GM18873 (cell line): ENCODE measurements around the gene AKAP9.
"Not testable (repeated sequence)": the region's sequence is repeated elsewhere in the genome, so short reads cannot be mapped to it uniquely, and the experiment has no call there.

Experiments
- ATAC-seq: cut with Tn5 transposase; IDR thresholded peaks from one replicate; pipeline ENCODE4 v1.9.1; 2021; ENCODE audit warnings: mild to moderate bottlenecking, moderate library complexity, moderate number of reproducible peaks; ENCODE audit not compliant: unreplicated experiment, low FRiP score

The AKAP9 gene

GRCh38 chr7:92119213-92119759 lies 178.6 kb downstream of the AKAP9 start:
- no peak for ATAC-seq

GRCh38 chr7:92121681-92122080 lies 181.0 kb downstream of the AKAP9 start:
- no peak for ATAC-seq

- no peak for ATAC-seq
Observed at GRCh38 chr7:92131093-92131492, 190.4 kb downstream of the AKAP9 start.

GRCh38 chr7:92131764-92132330 lies 191.2 kb downstream of the AKAP9 start:
- no peak for ATAC-seq

- peak; percentile 24 for ATAC-seq
Observed at GRCh38 chr7:92133133-92133736, 192.6 kb downstream of the AKAP9 start.

- ATAC-seq, result peak; percentile 19
Observed at GRCh38 chr7:92133737-92134270, 193.1 kb downstream of the AKAP9 start.

GRCh38 chr7:92134271-92135051 lies 193.8 kb downstream of the AKAP9 start, which contains the start of gene CYP51A1:
CYP51A1 (minus strand) TSS chr7:92134477; CDS start chr7:92134364, 113 bp downstream.
- ATAC-seq, result peak; percentile 87

GRCh38 chr7:92135052-92135889 lies 194.6 kb downstream of the AKAP9 start:
- no peak for ATAC-seq

- no peak for ATAC-seq
Observed at GRCh38 chr7:92137557-92137956, 196.9 kb downstream of the AKAP9 start.

GRCh38 chr7:92141161-92141560 lies 200.5 kb downstream of the AKAP9 start:
- no peak for ATAC-seq

- ATAC-seq, result not testable (repeated sequence)
Observed at GRCh38 chr7:92142791-92143190, 202.1 kb downstream of the AKAP9 start.

- ATAC-seq, result not testable (repeated sequence)
Observed at GRCh38 chr7:92143192-92143880, 202.7 kb downstream of the AKAP9 start.

GRCh38 chr7:92149736-92150239 lies 209.1 kb downstream of the AKAP9 start:
- ATAC-seq, result no peak

- ATAC-seq, result no peak
Observed at GRCh38 chr7:92150450-92151017, 209.9 kb downstream of the AKAP9 start.

- no peak for ATAC-seq
Observed at GRCh38 chr7:92155108-92155739, 214.6 kb downstream of the AKAP9 start.

- no peak for ATAC-seq
Observed at GRCh38 chr7:92156990-92157389, 216.3 kb downstream of the AKAP9 start.

- ATAC-seq, result no peak
Observed at GRCh38 chr7:92158660-92159575, 218.3 kb downstream of the AKAP9 start.
